H1 (cell line): Measurements from ENCODE around the gene CAMK2D. TPM values are rescaled to one million over a fixed set of nuclear protein-coding genes. Genes with fewer than 3 reads are reported as not detected.

Source experiments
- SIRT6 ChIP-seq: IDR thresholded peaks from one replicate; pipeline ENCODE4 v1.7.1; 2012; ENCODE audit warnings: low read length, inconsistent platforms
- polyA plus RNA-seq, 7 experiments: library from polyadenylated mRNA; depleted of rRNA in 3 of 7; stranded (reverse) in 5 of 7; unstranded in 2 of 7; fragments of >200 nt in 5 of 7; fragments of 200-250 nt in 2 of 7; gene quantifications; 1 replicate in 5 of 7; 2 replicates in 1 of 7; 4 replicates in 1 of 7; pipeline versions ENCODE4 v1.2.1 to v1.2.3, GENCODE V29; 2011 to 2013; ENCODE audit warnings: missing spikeins in 2 of 7, mixed read lengths in 2 of 7
- total RNA-seq: library from RNA; stranded (reverse); fragmentation: NEBNext Ultra II Directional; extraction: Animal tissue kit (Norgen Biotek cat#: 25700); gene quantifications from 2 replicates; pipeline ENCODE4 v1.2.1, GENCODE V29; 2021

Gene CAMK2D
- total and polyA plus RNA-seq, 2 of the 8 experiments (the other 6 are each of a cell fraction or from before 2014, with no cell fraction given): 3.2 to 7.0 TPM

DNA sequence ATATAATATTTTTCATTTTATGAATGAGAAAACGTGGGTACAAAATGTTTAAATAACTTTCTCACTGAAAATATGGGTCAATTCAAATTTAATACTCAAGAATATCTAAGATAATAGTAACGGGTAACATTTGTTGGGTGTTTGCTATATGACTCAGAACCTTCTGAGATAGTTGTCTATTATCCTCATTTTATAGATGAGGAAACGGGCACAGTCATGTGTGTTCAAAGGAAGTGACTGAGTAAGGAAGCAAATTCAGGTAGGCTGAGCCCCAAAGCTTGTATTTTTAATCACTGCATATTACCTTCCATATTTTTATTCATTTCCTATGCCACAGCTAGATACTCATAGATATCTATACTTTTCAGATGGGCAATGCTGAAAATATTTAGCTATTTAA lies 12.2 kb upstream of the CAMK2D start (continued):
- TF ChIP-seq SIRT6: no peak
